NCI-H1436 (cell line): ENCODE data around the gene ACSL6.

ENCODE experiments used
- DNase-seq: peaks from one replicate; lab custom pipeline; 2025; lab: John Stamatoyannopoulos, UW

The ACSL6 gene

GRCh38 chr5:131999441-132000240 lies 11.8 kb downstream of the ACSL6 start:
- no peak for DNase-seq

GRCh38 chr5:131999041-131999440 lies 12.4 kb downstream of the ACSL6 start:
- DNase-seq: no peak

GRCh38 chr5:131998431-131999040 lies 12.9 kb downstream of the ACSL6 start:
- no peak for DNase-seq

GRCh38 chr5:131997727-131998117 lies 13.7 kb downstream of the ACSL6 start:
- DNase-seq: no peak

GRCh38 chr5:131997026-131997726 lies 14.3 kb downstream of the ACSL6 start:
- no peak for DNase-seq

- no peak for DNase-seq
Observed at GRCh38 chr5:131996210-131997025, 15.0 kb downstream of the ACSL6 start.

- DNase-seq: no peak
Observed at GRCh38 chr5:131994533-131995226, 16.8 kb downstream of the ACSL6 start.

- DNase-seq: no peak
Observed at GRCh38 chr5:131994090-131994489, 17.4 kb downstream of the ACSL6 start.

GRCh38 chr5:131993676-131994075 lies 17.8 kb downstream of the ACSL6 start:
- DNase-seq: no peak

GRCh38 chr5:131992370-131992769 lies 19.1 kb downstream of the ACSL6 start:
- no peak for DNase-seq

GRCh38 chr5:131991593-131992324 lies 19.7 kb downstream of the ACSL6 start:
- no peak for DNase-seq

- DNase-seq: no peak
Observed at GRCh38 chr5:131990716-131991115, 20.7 kb downstream of the ACSL6 start.

- DNase-seq: no peak
Observed at GRCh38 chr5:131988601-131989000, 22.9 kb downstream of the ACSL6 start.

- no peak for DNase-seq
Observed at GRCh38 chr5:131987251-131987650, 24.2 kb downstream of the ACSL6 start.

GRCh38 chr5:131986161-131986912 lies 25.1 kb downstream of the ACSL6 start:
- DNase-seq: no peak

- DNase-seq: no peak
Observed at GRCh38 chr5:131984956-131985665, 26.3 kb downstream of the ACSL6 start.

- no peak for DNase-seq
Observed at GRCh38 chr5:131983244-131983771, 28.1 kb downstream of the ACSL6 start.

- DNase-seq: no peak
Observed at GRCh38 chr5:131981516-131981915, 29.9 kb downstream of the ACSL6 start.

- DNase-seq: no peak
Observed at GRCh38 chr5:131980696-131981095, 30.8 kb downstream of the ACSL6 start.
